Endothelial cell of umbilical vein (primary cell): ENCODE results near the gene PPP2R2D.

Experiments
- EZH2 ChIP-seq: IDR thresholded peaks from 2 replicates; pipeline ENCODE4 v1.6.1; 2012; ENCODE audit warnings: borderline replicate concordance, low read depth, mild to moderate bottlenecking, moderate library complexity, low read length, inconsistent platforms; ENCODE audit not compliant: severe bottlenecking
- FOS ChIP-seq: IDR thresholded peaks from 2 replicates; pipeline ENCODE4 v1.6.1; 2011; ENCODE audit warnings: mild to moderate bottlenecking, low read length, moderate library complexity, borderline replicate concordance; ENCODE audit not compliant: insufficient read depth
- GATA2 ChIP-seq: IDR thresholded peaks from 2 replicates; pipeline ENCODE4 v1.7.0; 2011; ENCODE audit warnings: low read depth, mild to moderate bottlenecking, moderate library complexity, mixed read lengths, low read length; ENCODE audit not compliant: insufficient read length, insufficient read depth
- JUN ChIP-seq: IDR thresholded peaks from 2 replicates; pipeline ENCODE4 v1.6.1; 2011; ENCODE audit warnings: borderline replicate concordance, low read depth; ENCODE audit not compliant: insufficient read length, insufficient read depth
- MYC ChIP-seq: IDR thresholded peaks from one replicate; pipeline ENCODE4 v1.6.1; 2011; ENCODE audit warnings: mild to moderate bottlenecking, low read depth, low read length
- POLR2A ChIP-seq: IDR thresholded peaks from 2 replicates; pipeline ENCODE4 v1.6.1; 2012; ENCODE audit warnings: low read depth, mild to moderate bottlenecking, control low read depth, low read length
- POLR2AphosphoS5 ChIP-seq: IDR thresholded peaks from 2 replicates; pipeline ENCODE4 v1.6.1; 2012; ENCODE audit warnings: low read depth, mild to moderate bottlenecking, control low read depth, low read length, moderate library complexity; ENCODE audit not compliant: insufficient read depth
- TF ChIP-seq, protein P1 (sequence below), 2 donors: IDR thresholded peaks; 1 replicate in 1 of 2; 2 replicates in 1 of 2; pipeline ENCODE4 v1.5.1; 2011; ENCODE audit warnings: low read length in 2 of 2, mild to moderate bottlenecking in 2 of 2, moderate library complexity in 2 of 2, control low read depth in 1 of 2, inconsistent platforms in 1 of 2, low read depth in 1 of 2; ENCODE audit not compliant: insufficient read depth in 1 of 2; ENCODE audit errors: extremely low read depth in 1 of 2
- TF ChIP-seq, protein P2 (sequence below): IDR thresholded peaks from 2 replicates; pipeline ENCODE4 v1.6.1; 2011; ENCODE audit not compliant: insufficient read depth, insufficient read length

- no peak for TF ChIP-seq EZH2
- TF ChIP-seq, protein P1, sequence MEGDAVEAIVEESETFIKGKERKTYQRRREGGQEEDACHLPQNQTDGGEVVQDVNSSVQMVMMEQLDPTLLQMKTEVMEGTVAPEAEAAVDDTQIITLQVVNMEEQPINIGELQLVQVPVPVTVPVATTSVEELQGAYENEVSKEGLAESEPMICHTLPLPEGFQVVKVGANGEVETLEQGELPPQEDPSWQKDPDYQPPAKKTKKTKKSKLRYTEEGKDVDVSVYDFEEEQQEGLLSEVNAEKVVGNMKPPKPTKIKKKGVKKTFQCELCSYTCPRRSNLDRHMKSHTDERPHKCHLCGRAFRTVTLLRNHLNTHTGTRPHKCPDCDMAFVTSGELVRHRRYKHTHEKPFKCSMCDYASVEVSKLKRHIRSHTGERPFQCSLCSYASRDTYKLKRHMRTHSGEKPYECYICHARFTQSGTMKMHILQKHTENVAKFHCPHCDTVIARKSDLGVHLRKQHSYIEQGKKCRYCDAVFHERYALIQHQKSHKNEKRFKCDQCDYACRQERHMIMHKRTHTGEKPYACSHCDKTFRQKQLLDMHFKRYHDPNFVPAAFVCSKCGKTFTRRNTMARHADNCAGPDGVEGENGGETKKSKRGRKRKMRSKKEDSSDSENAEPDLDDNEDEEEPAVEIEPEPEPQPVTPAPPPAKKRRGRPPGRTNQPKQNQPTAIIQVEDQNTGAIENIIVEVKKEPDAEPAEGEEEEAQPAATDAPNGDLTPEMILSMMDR (IDR thresholded peaks at IDR 0.05; ENCODE audit: extremely low read depth in 1 of 2, insufficient read depth in 1 of 2, low read depth in 1 of 2, low read length in 2 of 2), result no peak
- TF ChIP-seq POLR2A, result no peak
- TF ChIP-seq FOS, result no peak
- TF ChIP-seq POLR2AphosphoS5, result no peak
- no peak for TF ChIP-seq MYC
- TF ChIP-seq, protein P2, sequence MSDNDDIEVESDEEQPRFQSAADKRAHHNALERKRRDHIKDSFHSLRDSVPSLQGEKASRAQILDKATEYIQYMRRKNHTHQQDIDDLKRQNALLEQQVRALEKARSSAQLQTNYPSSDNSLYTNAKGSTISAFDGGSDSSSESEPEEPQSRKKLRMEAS, result no peak
- TF ChIP-seq GATA2, result no peak
- no peak for TF ChIP-seq JUN
These were observed 44.2 kb upstream of the PPP2R2D start for GRCh38 chr10:131856441-131857094.
